HepG2 (cell line): ENCODE results near the gene NF2. TPM values are rescaled to one million over a fixed set of nuclear protein-coding genes. Genes with fewer than 3 reads are reported as not detected.
A peak's percentile ranks its signal among the peaks of the same experiment; 100 is the strongest.

Source experiments
- ARNT2 ChIP-seq: sonication (generic); formaldehyde crosslinking; IDR thresholded peaks from 2 replicates; pipeline ENCODE4 v1.8.0; 2022; ENCODE audit warnings: mild to moderate bottlenecking, low read depth, missing genetic modification reagents, moderate library complexity
- FOXA3 ChIP-seq: IDR thresholded peaks from 2 replicates; pipeline ENCODE4 v1.6.1; 2016; ENCODE audit warnings: missing genetic modification reagents, missing compliant biosample characterization
- GFI1 ChIP-seq: sonication (generic); formaldehyde crosslinking; IDR thresholded peaks from 2 replicates; pipeline ENCODE4 v1.5.0; 2020; ENCODE audit warnings: missing genetic modification reagents, mild to moderate bottlenecking, borderline replicate concordance
- GTF3A ChIP-seq: sonication (generic); formaldehyde crosslinking; conservative IDR thresholded peaks from 2 replicates; pipeline ENCODE4 v1.4.0; 2020; ENCODE audit warnings: mild to moderate bottlenecking, missing genetic modification reagents
- HNF4G ChIP-seq, 2 experiments: sonication (generic) in 1 of 2; formaldehyde crosslinking in 1 of 2; IDR thresholded peaks; 2 replicates each; pipeline versions ENCODE4 v1.4.0 to v1.6.1; 2011 to 2020; ENCODE audit warnings: borderline replicate concordance in 2 of 2, low read depth in 2 of 2, mild to moderate bottlenecking in 2 of 2, low read length in 1 of 2, missing genetic modification reagents in 1 of 2, moderate library complexity in 1 of 2
- KDM5B ChIP-seq: sonication (generic); formaldehyde crosslinking; IDR thresholded peaks from 2 replicates; pipeline ENCODE4 v1.4.0; 2020; ENCODE audit warnings: missing genetic modification reagents, mild to moderate bottlenecking, borderline replicate concordance
- MEF2D ChIP-seq: sonication (generic); formaldehyde crosslinking; IDR thresholded peaks from 2 replicates; pipeline ENCODE4 v1.5.1; 2020; ENCODE audit warnings: mild to moderate bottlenecking, missing genetic modification reagents
- MIER3 ChIP-seq: IDR thresholded peaks from 2 replicates; pipeline ENCODE4 v1.6.1; 2016; ENCODE audit warnings: missing compliant biosample characterization, borderline replicate concordance
- NR2C2 ChIP-seq: sonication (generic); formaldehyde crosslinking; IDR thresholded peaks from 2 replicates; pipeline ENCODE4 v1.4.0; 2020; ENCODE audit warnings: missing genetic modification reagents, mild to moderate bottlenecking, moderate library complexity, borderline replicate concordance
- SUZ12 ChIP-seq: fragments of 150-350 bp; IDR thresholded peaks from 2 replicates; pipeline ENCODE4 v1.6.1; 2014; ENCODE audit warnings: low read depth, low read length
- TRIM24 ChIP-seq: sonication (generic); formaldehyde crosslinking; IDR thresholded peaks from 2 replicates; pipeline ENCODE4 v1.8.0; 2022; ENCODE audit warnings: mild to moderate bottlenecking, missing genetic modification reagents
- U2AF2 ChIP-seq: fragments of 200-400 bp; formaldehyde crosslinking; IDR thresholded peaks from 2 replicates; pipeline ENCODE4 v1.6.1; 2017; ENCODE audit warnings: low read depth, mild to moderate bottlenecking, low read length
- ZNF235 ChIP-seq: sonication (generic); formaldehyde crosslinking; IDR thresholded peaks from 2 replicates; pipeline ENCODE4 v1.8.1; 2023; ENCODE audit warnings: mild to moderate bottlenecking, missing genetic modification reagents, borderline replicate concordance
- ZNF326 ChIP-seq: sonication (generic); formaldehyde crosslinking; IDR thresholded peaks from 2 replicates; pipeline ENCODE4 v1.4.0; 2020; ENCODE audit warnings: missing genetic modification reagents, borderline replicate concordance
- ZNF329 ChIP-seq: sonication (generic); formaldehyde crosslinking; IDR thresholded peaks from 2 replicates; pipeline ENCODE4 v1.9.0; 2021; ENCODE audit warnings: low read depth, mild to moderate bottlenecking, missing genetic modification reagents
- ZNF503 ChIP-seq: sonication (generic); formaldehyde crosslinking; IDR thresholded peaks from 2 replicates; pipeline ENCODE4 v1.4.0; 2020; ENCODE audit warnings: missing genetic modification reagents
- ZNF678 ChIP-seq: sonication (generic); formaldehyde crosslinking; IDR thresholded peaks from 2 replicates; pipeline ENCODE4 v1.4.0; 2020; ENCODE audit warnings: mild to moderate bottlenecking, missing genetic modification reagents
- ZNF850 ChIP-seq: sonication (generic); formaldehyde crosslinking; conservative IDR thresholded peaks from 2 replicates; pipeline ENCODE4 v1.9.0; 2021; ENCODE audit warnings: mild to moderate bottlenecking, missing genetic modification reagents
- ZNF883 ChIP-seq: sonication (generic); formaldehyde crosslinking; IDR thresholded peaks from 2 replicates; pipeline ENCODE4 v1.5.1; 2020; ENCODE audit warnings: mild to moderate bottlenecking, missing genetic modification reagents; ENCODE audit errors: not compliant biosample characterization
- ZSCAN31 ChIP-seq: sonication (generic); formaldehyde crosslinking; IDR thresholded peaks from 2 replicates; pipeline ENCODE4 v1.5.0; 2020; ENCODE audit warnings: low read depth, mild to moderate bottlenecking, missing genetic modification reagents
- polyA plus RNA-seq, 8 experiments: library from polyadenylated mRNA; depleted of rRNA in 3 of 8; stranded (reverse) in 7 of 8; unstranded in 1 of 8; fragments of >200 nt; fragmentation: Illumina TruSeq in 4 of 8; extraction: Trizol in 4 of 8; gene quantifications; 2 replicates each; pipeline versions ENCODE4 v1.2.1 to v1.2.3, GENCODE V29; 2011 to 2016; ENCODE audit warnings: low read depth in 4 of 8, missing spikeins in 1 of 8, mixed read lengths in 1 of 8; ENCODE audit not compliant: insufficient read depth in 1 of 8
- total RNA-seq, 5 experiments: library from RNA; depleted of rRNA; stranded (reverse); fragments of >200 nt; fragmentation: Illumina TruSeq; extraction: Trizol; gene quantifications; 2 replicates each; pipeline ENCODE4 v1.2.3, GENCODE V29; 2016; ENCODE audit warnings: low read depth in 1 of 5
- TF ChIP-seq, protein P1 (sequence below): sonication (generic); formaldehyde crosslinking; conservative IDR thresholded peaks from 2 replicates; pipeline ENCODE4 v1.4.0; 2020; ENCODE audit warnings: missing genetic modification reagents
- TF ChIP-seq, protein P2 (sequence below): sonication (generic); formaldehyde crosslinking; IDR thresholded peaks from 2 replicates; pipeline ENCODE4 v1.9.0; 2022; ENCODE audit warnings: missing genetic modification reagents, mild to moderate bottlenecking, borderline replicate concordance
- TF ChIP-seq, protein P3 (sequence below): sonication (generic); formaldehyde crosslinking; IDR thresholded peaks from 2 replicates; pipeline ENCODE4 v1.5.0; 2020; ENCODE audit warnings: mild to moderate bottlenecking, missing genetic modification reagents, moderate library complexity

The NF2 gene
- total and polyA plus RNA-seq, 2 of the 13 experiments (the other 11 are each of a cell fraction or from before 2014, with no cell fraction given): 9.3 to 33.3 TPM

DNA sequence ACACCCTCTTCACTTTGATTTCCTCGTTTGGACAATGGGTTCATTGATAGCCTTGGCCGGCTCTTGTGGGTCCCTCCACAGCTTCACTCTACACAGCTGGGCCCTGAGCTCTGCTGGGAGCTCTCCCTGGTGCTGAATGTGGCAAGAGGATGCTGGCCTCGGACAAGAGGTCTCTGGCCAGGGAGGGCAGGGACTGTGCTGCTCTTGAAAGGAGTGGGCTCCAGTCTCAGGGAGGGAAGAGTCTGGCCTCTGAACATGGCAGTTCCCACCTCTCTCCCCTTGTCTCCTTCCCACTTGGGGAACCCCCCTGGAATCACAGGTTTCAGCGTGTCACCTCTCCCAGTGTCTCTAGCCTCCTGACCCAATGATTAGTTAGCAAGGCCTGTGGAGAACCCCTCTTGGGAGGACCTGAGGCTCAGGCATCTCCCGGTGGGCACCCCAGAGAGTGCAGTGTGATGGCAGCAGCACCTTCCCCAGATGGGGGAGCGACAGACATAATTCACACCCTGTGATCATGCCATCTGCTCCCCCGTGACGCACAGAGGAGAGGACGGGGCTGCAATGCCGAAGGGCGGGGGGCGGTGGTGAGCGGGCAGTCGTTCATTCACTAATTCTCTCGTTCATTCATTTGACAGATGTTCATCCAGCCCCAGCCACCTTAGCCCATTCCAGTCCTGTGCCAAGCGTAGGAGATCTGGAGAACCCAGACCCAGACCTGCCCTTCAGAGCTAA is 113.5 kb downstream of the NF2 start (continued):
- TF ChIP-seq FOXA3 (peak; percentile 58), ZSCAN31 (CRISPR knock-in tag) (no peak), TRIM24 (no peak), ZNF329 (CRISPR knock-in tag) (no peak; the same call in 1 of the 2 replicates), U2AF2 (no peak), ZNF326 (CRISPR knock-in tag) (no peak), MEF2D (CRISPR knock-in tag) (peak; percentile 44; the same call in 1 of the 2 replicates), GFI1 (peak; percentile 82), ARNT2 (CRISPR knock-in tag) (peak; percentile 76; the same call in 1 of the 2 replicates), ZNF850 (CRISPR knock-in tag) (no peak), ZNF883 (CRISPR knock-in tag) (peak; percentile 81), GTF3A (CRISPR knock-in tag) (no peak), ZNF235 (no peak), ZNF503 (no peak), ZNF678 (CRISPR knock-in tag) (no peak), SUZ12 (no peak), MIER3 (CRISPR knock-in tag) (peak; percentile 83; the same call in 1 of the 2 replicates), NR2C2 (CRISPR knock-in tag) (no peak), HNF4G (IDR thresholded peaks at IDR 0.05; ENCODE audit: borderline replicate concordance, low read depth, low read length) (no peak), HNF4G (CRISPR knock-in tag; IDR thresholded peaks at IDR 0.05; ENCODE audit: borderline replicate concordance, low read depth) (no peak), KDM5B (CRISPR knock-in tag) (peak; percentile 36; the same call in 1 of the 2 replicates)
- TF ChIP-seq, protein P1, sequence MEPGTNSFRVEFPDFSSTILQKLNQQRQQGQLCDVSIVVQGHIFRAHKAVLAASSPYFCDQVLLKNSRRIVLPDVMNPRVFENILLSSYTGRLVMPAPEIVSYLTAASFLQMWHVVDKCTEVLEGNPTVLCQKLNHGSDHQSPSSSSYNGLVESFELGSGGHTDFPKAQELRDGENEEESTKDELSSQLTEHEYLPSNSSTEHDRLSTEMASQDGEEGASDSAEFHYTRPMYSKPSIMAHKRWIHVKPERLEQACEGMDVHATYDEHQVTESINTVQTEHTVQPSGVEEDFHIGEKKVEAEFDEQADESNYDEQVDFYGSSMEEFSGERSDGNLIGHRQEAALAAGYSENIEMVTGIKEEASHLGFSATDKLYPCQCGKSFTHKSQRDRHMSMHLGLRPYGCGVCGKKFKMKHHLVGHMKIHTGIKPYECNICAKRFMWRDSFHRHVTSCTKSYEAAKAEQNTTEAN: peak; percentile 70; the same call in 1 of the 2 replicates
- TF ChIP-seq, protein P2, sequence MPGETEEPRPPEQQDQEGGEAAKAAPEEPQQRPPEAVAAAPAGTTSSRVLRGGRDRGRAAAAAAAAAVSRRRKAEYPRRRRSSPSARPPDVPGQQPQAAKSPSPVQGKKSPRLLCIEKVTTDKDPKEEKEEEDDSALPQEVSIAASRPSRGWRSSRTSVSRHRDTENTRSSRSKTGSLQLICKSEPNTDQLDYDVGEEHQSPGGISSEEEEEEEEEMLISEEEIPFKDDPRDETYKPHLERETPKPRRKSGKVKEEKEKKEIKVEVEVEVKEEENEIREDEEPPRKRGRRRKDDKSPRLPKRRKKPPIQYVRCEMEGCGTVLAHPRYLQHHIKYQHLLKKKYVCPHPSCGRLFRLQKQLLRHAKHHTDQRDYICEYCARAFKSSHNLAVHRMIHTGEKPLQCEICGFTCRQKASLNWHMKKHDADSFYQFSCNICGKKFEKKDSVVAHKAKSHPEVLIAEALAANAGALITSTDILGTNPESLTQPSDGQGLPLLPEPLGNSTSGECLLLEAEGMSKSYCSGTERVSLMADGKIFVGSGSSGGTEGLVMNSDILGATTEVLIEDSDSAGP (CRISPR knock-in tag): peak; percentile 49
- TF ChIP-seq, protein P3, sequence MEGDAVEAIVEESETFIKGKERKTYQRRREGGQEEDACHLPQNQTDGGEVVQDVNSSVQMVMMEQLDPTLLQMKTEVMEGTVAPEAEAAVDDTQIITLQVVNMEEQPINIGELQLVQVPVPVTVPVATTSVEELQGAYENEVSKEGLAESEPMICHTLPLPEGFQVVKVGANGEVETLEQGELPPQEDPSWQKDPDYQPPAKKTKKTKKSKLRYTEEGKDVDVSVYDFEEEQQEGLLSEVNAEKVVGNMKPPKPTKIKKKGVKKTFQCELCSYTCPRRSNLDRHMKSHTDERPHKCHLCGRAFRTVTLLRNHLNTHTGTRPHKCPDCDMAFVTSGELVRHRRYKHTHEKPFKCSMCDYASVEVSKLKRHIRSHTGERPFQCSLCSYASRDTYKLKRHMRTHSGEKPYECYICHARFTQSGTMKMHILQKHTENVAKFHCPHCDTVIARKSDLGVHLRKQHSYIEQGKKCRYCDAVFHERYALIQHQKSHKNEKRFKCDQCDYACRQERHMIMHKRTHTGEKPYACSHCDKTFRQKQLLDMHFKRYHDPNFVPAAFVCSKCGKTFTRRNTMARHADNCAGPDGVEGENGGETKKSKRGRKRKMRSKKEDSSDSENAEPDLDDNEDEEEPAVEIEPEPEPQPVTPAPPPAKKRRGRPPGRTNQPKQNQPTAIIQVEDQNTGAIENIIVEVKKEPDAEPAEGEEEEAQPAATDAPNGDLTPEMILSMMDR (CRISPR knock-in tag): no peak
